NCI-H748 treated with DMSO at 0.1 percent for 48 hours (cell line): ENCODE measurements around the gene C20orf96.
"Not testable (repeated sequence)": the region's sequence is repeated elsewhere in the genome, so short reads cannot be mapped to it uniquely, and the experiment has no call there.

Experiments used
- DNase-seq: peaks from one replicate; lab custom pipeline; 2025; lab: John Stamatoyannopoulos, UW

C20orf96 gene

DNA sequence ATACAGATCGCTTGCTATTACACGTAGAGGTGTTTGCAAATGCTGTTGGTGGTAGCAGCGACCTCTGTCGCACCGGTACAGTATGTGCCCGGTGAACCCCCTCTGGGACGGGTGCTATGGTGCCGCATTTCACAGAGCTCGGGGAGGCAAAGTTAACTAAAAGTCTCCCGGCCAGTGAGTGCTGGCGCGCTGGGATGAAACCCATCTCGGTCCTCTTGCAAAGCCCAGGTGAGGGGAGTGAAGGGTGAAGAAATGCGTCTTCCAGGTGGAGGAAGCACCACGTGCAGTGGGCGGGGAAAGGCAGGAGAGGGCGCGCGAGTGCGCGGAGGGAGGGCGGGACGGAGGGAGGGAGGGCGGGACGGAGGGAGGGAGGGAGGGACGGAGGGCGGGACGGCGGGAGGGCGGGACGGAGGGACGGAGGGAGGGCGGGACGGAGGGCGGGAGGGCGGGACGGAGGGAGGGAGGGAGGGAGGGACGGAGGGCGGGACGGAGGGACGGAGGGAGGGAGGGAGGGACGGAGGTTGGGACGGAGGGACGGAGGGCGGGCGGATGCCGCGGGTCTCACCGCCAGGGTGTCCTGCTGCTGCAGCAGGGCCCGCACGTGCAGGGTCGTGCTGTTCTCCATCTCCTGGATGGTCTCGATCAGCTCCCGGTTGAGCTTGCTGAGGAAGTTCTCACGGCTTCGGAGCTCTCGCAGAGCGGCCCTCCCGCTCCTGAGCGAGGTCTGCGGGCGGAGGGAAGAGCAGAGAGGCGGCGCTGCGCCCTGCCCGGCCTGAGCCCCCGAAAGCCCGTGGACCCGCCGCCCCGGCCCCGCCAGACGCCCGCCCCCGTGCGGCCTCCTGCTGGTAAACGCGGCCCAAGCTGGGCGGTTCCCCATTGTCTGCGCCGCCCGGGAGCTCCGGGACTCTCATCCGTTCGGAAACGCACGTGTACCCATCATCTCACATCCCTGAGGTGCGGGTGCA lies 11.7 kb downstream of the C20orf96 start:
- no peak for DNase-seq

DNA sequence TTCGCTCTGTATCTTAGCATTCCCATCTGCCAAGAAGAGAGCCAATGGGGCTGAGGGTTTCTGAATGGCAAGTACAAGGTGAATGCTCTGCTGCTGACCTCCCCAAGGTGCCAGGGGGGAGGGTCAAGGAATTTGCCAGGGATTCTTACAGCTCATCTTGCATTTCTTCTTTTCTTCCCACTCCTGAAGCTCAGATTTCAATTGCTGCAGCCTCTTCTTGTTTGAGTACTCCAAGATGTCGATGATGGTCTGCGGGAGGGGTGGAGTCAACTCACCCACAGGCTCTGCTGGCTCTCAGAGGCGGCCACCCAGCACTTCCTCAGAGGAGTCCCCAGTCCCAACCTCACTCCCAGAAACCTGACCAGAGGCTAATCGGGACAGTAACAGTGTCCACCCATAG lies 12.4 kb downstream of the C20orf96 start:
- no peak for DNase-seq

DNA sequence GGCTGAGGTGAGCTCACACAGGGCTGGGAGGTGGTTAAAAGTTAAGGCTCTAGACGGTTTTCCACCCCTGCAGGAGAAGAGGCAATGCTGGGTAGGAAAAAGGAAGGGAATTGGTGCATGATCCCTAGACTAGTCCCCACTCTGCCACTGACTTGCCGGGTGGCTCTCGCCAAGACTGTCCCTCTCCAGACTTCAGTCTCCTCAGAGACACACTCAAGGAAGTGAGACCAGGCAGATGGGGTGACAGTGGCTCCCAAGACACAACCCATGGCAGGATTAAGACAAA lies 13.1 kb downstream of the C20orf96 start:
- no peak for DNase-seq

DNA sequence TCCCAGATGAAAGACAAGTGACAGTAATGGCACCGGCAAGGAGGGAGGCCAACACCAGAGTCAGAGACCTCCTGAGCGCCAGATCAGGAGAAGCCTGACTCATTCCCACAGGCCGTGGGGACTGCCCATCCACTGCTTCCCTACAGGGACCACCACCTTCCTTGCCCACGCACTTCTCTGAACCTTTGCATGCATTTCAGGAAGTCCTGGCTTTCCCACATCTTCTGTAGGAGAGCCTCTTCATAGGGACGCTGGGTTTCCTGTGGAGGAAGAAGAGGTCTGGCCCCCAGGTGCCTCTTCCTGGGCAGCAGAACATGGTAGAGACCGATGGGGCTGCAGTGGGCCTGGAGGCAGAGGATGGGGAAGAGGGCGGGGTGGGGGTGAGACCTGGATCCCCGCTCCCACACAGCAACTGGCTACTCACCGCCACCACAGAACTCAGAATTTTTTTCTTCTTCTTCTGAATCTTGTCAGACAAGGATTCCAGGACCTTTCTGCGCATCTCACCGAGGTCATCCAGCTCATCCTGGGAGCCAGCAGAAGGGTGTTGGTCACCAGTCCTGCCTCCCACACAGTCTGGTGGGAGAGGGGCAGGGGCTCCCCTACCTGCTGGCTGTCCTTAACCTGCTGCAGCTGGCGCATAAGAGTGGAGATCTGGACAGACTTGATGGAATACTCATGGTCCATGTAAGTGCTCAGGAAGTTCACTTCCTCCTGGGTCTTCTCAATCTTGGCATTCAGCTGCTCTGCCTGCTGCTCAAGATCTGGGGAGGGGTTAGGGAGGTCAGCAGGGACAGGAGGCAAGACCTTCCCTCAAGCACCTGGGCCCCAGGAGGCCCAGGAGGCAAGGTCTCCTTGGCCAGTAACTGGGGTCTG lies 13.7 kb downstream of the C20orf96 start:
- DNase-seq: no peak

DNA sequence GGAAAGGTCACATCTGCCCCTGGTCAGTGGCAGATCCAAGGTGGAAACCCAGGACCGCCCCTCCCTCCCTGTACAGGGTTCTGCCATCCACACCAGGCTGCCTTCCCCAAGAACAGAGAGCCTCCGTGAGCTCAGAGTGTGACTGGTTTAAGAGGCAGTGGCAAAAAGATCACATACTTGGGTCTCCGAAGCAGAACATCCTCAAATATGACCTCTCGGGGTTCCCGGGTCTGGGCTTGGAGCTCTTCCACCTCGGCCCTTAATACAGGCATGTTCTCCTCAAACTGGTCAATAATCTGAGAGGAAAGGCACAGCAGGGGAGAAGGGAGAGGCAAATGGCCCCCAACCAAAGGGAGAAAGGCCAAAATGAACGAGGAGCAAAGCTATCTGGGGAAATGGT lies 14.8 kb downstream of the C20orf96 start:
- DNase-seq: no peak

DNA sequence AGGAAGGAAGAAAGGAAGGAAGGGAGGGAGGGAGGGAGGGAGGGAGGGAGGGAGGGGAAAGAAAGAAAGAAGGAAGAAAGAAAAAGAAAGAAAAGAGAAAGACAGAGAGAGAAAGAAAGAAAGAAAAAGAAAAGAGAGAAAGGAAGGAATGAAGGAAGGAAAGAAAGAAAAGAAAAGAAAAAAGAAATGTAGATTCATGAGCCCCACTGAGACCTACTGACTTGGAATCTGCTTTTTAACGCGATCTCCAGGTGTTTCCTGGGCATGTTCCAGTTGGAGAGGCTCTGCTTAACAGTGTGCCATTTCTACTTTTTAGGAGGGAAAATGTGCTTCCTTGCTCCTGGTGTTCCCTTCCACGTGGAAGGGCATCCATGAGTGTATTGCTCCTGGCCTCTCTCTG lies 16.7 kb downstream of the C20orf96 start:
- DNase-seq: no peak

DNA sequence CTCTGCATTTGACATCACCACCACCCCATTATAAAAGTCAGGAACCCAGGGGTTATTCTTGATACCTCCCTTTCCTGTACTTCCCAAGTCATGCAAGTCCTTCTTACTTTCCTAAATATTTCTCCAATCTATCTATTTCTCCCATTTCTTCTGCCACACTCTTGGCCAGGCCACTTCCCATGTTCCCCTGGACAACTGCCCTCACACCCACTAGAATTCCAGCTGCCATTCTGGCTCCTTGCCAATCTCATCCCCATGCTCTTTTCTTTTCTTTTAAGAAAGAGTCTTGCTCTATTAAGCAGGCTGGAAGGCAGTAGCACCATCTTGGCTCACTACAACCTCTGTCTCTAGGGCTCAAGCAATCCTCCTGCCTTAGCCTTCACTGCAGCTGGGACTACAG lies 17.8 kb downstream of the C20orf96 start:
- no peak for DNase-seq

DNA sequence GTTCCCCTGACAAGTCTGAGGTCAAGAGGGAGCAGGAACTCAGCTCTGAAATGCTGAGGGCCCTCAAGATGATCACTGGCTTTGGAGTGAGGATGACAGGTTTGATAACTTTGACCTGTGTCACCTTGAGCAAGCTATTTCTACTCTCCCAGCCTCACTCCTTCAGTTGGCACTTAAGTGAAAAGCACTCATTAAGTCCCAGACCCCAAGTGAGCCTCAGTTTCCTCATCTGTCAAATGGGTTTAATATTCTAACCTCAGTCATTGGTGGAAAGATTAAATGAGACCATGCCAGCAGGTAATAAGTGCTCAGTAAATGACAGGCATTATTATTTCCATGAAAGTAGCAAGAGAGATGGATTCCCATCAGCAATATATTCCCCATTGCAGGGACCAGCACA lies 19.0 kb downstream of the C20orf96 start:
- DNase-seq: no peak

DNA sequence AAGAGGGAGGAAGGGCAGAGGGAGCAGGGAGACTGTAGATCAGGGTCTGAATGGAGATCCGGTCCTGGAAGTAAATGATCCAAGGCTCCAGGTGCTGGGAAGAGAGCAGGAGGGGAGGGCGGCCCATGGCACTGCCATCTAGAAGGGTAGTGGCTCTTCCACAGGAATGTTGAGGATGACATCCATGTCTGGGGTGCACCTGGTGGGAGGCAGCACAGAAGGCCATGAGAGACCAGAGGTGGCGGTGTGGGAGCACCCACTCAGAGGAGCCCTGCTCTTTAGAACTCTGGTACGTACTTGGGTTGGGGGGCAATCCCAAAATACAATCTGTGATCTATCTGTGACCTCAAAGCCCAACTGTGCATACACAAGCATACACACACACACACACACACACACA lies 19.5 kb downstream of the C20orf96 start:
- no peak for DNase-seq

DNA sequence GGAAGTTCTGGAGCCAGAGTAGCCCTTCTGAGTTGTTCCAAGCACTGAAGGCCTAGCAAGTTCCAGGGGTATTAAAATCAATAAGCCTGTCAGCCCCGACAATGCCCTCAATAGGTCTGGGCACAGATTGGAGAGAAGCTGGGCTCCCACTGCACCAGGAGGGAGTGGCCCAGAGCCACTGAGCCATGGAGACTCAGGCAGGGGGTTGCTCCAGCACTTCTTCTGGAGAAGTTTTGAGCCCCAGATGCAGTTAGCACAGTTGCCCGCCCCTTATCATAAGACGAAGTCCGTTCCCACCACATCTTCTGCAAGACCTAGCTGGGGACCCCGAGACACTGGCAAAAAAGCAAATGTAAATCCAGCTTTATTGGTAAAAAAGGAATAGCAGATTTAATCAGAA lies 20.0 kb downstream of the C20orf96 start:
- DNase-seq: no peak

DNA sequence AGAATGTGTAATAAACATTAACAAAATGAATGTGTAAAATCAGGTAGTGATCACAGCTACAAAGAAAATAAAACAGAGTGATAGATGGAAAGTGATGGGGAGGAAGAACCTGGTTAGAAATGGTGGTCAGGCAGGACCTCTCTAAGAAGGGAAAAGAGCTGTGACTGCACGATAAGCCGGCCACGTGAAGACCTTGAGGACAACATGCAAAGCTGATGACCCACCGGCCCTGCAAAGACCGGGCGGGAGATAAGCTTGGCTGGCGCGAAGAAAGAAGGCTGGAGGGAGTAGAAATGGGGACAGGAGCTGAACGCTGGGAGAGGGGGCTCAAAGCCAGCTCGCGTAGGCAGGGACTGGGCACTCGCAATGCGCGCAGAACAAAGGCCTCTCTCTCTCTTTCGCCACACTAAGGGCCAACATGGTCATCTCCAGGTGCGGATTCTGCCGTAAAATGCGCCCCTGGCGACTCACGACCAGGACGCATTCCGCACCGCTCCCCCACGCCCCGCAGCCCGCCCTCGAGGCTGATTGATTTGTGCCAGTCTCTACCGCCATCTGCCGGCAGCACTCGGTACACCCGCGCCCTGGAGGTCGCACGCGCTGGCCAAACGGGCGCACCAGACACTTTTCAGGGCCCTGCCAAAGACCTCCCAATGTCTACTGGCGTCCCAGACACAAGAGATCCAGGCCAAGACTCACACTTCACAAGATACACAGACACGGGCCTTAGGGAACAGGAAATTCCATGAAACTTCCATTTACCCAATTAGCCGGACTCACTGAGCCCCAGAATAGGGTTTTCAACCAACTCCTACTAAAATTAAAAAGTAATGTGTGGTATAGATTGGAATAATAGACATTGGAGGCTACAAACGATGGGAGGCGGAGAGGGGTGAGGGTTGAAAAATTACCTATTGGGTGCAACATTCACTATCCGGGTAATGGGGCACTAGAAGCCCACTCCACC lies 23.7 kb downstream of the C20orf96 start:
- peak; percentile 79 for DNase-seq

DNA sequence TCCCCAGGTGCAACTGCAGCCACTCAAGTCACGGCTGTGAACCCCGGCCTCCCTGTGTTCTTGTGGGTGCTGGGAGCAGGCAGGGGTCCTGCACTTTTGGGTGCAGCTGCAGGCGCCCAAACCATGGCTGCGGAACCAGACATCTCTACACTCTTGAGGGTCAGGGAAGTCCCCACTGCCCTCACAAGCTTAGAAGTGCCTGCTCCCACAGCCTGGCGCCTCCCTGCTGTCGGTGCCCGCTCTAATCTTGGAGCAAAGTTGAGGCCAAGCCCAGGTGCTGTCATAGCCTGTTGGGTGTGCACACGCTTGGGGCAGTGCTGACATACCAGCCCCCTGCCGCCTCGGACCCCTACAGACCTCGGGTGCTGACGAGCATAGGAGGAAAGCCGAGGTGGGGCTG lies 26.8 kb downstream of the C20orf96 start:
- DNase-seq: no peak

DNA sequence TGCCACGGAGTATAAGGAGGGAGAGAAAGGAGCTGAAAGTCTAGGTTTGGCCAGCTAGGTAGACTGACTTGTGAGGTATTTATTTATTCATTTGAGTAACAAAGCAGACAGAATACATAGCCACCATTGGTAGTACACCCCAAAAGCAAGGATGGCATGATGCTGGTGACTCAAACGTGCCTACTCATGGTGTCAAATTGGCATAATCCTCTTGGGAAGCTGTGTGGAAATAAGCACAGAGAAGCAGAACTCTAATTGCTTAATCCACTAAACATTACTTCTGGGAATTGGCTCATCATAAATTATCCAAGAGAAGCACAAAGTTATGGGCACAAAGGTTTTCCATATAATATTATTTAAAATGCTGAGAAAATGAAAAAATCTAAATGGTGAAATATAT lies 30.6 kb downstream of the C20orf96 start:
- DNase-seq: no peak

DNA sequence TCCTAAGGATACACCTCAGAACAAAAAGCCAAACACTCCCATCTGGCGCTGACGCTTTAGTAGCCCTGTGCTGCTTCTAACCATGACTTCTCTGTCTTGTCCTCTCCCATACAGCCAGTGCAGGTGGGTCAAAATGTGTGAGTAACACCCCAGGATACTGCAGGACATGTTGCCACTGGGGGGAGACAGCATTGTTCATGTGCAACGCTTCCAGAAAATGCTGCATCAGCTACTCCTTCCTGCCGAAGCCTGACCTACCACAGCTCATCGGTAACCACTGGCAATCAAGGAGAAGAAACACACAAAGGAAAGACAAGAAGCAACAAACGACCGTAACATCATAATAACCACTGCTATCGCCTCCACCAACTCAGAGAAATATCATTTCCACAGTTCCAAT lies 31.6 kb downstream of the C20orf96 start:
- no peak for DNase-seq

DNA sequence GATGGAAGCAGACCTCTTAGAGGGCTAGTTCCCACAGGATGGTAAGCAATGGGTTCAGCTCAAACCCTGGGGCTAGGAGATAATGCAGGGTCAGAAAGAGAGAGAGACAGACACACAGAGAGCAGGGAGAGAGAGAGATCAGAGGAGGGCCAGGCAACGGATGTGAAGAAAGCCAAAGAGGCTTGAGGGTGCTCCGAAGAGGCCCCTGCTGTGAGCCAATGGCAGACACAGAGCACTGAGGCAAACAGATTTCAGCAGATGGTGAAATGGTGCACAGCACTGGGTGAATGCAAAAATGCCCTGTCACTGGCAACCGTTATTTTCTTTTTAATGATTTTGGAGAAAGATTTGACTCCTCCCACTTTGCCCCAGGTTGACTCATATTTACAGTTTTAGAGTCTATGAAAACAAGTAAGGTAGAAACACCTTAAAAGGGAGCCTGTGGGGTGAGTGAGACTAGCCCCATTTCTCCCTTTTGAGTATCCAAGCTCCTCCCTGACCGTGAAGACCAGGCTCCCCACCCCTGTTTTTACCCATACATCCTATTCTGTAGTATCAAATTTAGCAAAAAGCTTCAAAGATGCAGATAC lies 32.2 kb downstream of the C20orf96 start:
- DNase-seq: no peak

DNA sequence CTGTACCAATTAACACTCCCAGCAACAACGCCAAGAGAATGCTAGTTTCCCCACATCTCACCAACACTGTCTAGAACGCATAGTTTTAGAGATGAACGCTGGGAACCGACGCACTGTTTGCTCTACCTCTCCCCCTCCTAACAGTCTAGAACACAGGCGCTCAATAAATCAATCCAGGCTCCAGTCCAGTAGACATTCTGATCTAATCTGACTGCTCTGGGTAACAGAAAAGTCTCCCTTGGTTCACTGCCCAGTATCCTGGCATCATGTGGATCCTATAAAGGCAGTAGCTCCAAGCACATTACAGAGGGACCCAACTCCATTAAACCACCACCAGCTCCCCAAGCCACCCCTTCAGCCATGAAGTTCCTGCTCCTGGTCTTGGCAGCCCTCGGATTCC lies 33.1 kb downstream of the C20orf96 start, which contains the start of gene DEFB132:
TSS of gene DEFB132 (plus strand) at position 306 of the 400 bp plus-strand sequence. CDS start at position 361, 55 bp downstream.
- no peak for DNase-seq

DNA sequence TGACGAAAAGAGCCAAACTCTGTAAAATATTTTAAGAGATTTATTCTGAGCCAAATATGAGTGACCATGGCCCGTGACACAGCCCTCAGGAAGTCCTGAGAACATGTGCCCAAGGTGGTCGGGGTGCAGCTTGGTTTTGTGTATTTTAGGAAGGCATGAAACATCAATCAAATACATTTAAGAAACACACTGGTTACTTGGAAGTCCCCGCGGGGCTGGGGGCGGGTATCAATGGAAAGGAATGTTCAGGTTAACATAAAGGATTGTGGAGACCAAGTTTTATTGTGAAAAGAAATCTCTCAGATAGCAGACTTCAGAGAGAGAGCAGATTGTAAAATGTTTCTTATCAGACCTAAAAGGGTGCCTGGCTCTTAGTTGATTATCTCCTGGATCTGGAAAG lies 37.1 kb downstream of the C20orf96 start:
- DNase-seq: not testable (repeated sequence)

DNA sequence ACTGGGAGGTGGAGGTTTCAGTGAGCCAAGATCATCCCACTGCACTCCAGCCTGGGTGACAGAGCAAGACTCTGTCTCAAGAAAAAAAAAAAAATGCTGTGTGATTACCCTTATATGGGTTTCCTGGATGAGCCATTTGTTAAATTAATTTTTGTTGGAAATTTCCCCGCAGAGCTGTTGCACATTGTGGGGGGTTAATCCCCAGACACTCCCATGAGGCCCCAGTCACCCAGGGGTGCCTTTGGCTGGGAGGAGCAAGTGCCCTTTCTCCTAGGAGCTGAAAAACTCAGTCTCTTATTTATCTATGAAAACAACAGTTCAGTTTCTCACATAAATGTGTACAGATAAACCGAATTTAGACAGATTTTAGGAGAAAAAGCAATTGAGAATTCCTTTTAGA lies 37.7 kb downstream of the C20orf96 start:
- no peak for DNase-seq

DNA sequence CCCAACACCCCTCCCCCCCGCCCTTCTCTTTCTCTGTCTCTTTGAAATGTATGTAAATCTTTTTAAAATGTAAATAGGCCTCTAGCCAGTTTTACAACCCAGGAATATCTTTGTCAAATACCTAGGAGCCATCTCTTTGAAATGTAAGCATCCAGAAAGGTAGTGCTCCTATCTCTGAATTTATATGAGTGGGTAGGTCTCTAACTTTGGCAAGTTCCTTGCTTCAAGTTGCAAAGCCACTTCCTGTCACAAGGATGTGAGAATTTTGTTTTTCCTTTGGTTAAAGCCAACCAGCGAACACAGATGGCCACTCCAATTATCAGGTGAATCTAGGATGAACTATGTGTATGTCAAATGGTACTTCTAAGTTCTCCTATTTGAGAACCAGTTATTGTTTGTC lies 39.2 kb downstream of the C20orf96 start:
- DNase-seq: no peak

DNA sequence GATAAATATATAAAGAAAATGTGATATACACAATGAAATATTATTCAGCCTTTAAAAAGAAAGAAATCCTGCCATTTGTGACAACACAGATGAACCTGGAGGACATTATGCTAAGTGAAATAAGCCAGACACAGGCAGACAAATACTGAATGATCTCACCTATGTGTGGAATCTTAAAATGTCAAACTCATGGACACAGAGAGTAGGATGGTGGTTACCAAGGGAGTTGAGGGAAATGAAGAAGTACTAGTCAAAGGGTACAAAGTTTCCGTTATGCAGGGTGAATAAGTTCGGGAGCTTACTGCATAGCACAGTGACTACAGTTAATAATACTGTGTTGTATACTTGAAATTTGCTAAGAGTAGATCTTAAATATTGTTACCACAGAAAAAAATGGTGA lies 47.6 kb downstream of the C20orf96 start:
- no peak for DNase-seq

DNA sequence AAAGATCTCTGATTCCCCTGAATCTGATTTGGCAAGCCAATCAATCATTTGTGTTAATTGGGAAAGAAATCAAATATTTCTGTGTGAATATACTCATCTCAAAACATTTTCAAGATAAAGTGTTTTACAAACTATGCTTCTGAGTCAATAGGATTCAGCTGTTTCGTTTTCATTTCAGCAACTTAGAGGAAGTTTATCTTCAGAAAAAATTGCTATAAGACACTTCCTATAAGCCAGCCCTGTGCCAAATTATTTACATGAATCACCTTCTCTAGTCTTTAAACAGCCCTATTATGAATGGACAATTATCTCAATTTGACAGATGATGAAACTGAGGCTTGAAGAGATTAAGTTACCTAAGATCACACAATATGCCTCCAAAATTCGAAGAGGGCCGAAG lies 52.6 kb downstream of the C20orf96 start:
- DNase-seq: no peak

DNA sequence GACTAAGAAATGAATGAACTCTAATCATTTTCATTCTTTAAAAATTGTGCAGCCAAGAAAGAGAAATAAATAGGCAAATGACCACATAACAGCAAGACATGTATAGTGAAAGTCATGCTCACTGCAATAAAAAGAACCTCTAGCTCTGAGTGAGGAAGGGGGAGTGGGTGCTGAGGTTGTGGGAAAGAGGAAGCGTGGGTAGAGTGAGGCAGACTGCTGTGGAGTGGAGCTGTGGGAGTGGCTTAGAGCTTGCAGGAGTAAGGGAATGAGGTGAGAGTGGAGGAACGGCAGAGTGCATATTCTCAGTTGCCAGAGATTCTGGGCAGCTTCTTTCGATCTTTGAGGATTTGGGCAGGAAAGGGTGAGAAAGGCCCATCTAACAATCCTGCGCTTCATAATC lies 53.1 kb downstream of the C20orf96 start:
- no peak for DNase-seq
